Breast epithelium (tissue), 3 donors: ENCODE results near the gene CKS1B.

Experiments used
- POLR2A ChIP-seq: fragments of 450-650 bp; IDR thresholded peaks from one replicate; pipeline ENCODE4 v1.6.1; 2016; ENCODE audit warnings: antibody characterized with exemption, mild to moderate bottlenecking, moderate library complexity
- TF ChIP-seq, protein P1 (sequence below), 3 donors: fragments of 450-650 bp; IDR thresholded peaks; one replicate each; pipeline ENCODE4 v1.5.1; 2016 to 2017; ENCODE audit warnings: antibody characterized with exemption in 3 of 3, mild to moderate bottlenecking in 3 of 3, moderate library complexity in 3 of 3

GRCh38 chr1:155012776-155013602, 38.5 kb downstream of the CKS1B start:
- TF ChIP-seq, protein P1, sequence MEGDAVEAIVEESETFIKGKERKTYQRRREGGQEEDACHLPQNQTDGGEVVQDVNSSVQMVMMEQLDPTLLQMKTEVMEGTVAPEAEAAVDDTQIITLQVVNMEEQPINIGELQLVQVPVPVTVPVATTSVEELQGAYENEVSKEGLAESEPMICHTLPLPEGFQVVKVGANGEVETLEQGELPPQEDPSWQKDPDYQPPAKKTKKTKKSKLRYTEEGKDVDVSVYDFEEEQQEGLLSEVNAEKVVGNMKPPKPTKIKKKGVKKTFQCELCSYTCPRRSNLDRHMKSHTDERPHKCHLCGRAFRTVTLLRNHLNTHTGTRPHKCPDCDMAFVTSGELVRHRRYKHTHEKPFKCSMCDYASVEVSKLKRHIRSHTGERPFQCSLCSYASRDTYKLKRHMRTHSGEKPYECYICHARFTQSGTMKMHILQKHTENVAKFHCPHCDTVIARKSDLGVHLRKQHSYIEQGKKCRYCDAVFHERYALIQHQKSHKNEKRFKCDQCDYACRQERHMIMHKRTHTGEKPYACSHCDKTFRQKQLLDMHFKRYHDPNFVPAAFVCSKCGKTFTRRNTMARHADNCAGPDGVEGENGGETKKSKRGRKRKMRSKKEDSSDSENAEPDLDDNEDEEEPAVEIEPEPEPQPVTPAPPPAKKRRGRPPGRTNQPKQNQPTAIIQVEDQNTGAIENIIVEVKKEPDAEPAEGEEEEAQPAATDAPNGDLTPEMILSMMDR (IDR thresholded peaks at IDR 0.05) = no peak
- no peak for TF ChIP-seq POLR2A
